Measurements from ENCODE around the gene TRPM2. TPM values are rescaled to one million over a fixed set of nuclear protein-coding genes. Genes with fewer than 3 reads are reported as not detected.
"Not testable (repeated sequence)": the region's sequence is repeated elsewhere in the genome, so short reads cannot be mapped to it uniquely, and the experiment has no call there.

TRPM2 gene
- total RNA-seq, 3 donors from 2014 or later (not counting 1 experiment from before 2014, with no cell fraction given) = 21.7 to 70.5 (median 25.2) TPM

DNA sequence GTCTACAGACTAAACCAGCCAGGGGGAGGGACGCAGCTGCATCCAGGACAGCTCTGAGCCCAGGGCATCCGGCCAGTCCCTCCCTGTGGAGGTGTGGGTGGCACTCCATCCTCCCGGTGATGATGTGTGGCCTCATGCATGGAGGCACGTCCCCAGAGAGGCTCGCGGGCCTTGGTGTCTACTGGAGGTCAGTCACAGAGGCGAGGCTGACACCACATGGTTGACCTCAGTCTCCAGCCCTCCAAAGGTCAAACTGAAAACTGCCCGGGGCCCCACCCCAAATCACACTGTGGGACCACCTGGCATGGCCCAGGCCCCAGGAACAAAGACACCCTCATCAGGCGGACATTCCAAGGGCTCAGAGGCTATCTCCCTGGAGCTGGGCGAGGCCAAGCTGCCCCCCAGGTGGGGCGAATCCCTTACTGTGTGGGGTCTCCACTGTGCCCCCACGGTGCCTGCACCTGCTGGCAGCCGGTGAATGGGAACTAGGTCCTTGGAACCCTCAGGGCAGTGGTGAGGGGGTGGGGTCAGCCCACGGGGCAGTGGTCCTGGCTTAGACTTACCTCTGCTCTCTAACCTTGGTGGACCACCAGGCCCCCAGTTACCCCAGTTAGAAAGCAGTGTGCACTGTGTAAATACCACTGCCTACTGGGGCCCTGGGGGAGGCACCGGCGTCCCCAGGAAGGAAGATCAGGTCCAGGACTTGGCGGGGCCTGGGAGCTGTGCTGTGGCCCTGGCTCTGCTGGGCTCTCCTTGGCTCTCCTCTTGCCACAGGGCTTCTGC, 49.1 kb downstream of the TRPM2 start:
- 92% methylated on average over 17 of the region's 17 CpGs for WGBS (ENCODE audit: insufficient coverage)
- no peaks in the 10 kb centered on the region for H3K9me3 Mint-ChIP-seq
- H3K4me3 ChIP-seq (ENCODE audit: low read length) = no peak overlapping the region
- H3K27ac Mint-ChIP-seq = no peak overlapping the region
- H3K36me3 Mint-ChIP-seq = no peaks in the 10 kb centered on the region
- intact Hi-C loops (cut with micrococcal nuclease) = no loop called here
- H3K4me1 ChIP-seq (ENCODE audit: control insufficient read depth, insufficient read depth, low read length) = no peaks in the 10 kb centered on the region
- H3K4me1 Mint-ChIP-seq = peaks cover 0 to 4% of the 10 kb centered on the region in 2 donors
- H3K27ac ChIP-seq (ENCODE audit: low read length) = no peak overlapping the region
- peaks cover 21% of the 10 kb centered on the region for H3K36me3 ChIP-seq (ENCODE audit: control insufficient read depth, insufficient read depth, low read length)
- no peaks in the 10 kb centered on the region for H3K27me3 Mint-ChIP-seq (ENCODE audit: low read depth in 2 of 2)
- no peak for DNase-seq
- no peak overlapping the region for H3K4me3 Mint-ChIP-seq
- no peaks in the 10 kb centered on the region for H3K9me3 ChIP-seq (ENCODE audit: control insufficient read depth, insufficient read depth, low read length)
- TF ChIP-seq, protein P1, sequence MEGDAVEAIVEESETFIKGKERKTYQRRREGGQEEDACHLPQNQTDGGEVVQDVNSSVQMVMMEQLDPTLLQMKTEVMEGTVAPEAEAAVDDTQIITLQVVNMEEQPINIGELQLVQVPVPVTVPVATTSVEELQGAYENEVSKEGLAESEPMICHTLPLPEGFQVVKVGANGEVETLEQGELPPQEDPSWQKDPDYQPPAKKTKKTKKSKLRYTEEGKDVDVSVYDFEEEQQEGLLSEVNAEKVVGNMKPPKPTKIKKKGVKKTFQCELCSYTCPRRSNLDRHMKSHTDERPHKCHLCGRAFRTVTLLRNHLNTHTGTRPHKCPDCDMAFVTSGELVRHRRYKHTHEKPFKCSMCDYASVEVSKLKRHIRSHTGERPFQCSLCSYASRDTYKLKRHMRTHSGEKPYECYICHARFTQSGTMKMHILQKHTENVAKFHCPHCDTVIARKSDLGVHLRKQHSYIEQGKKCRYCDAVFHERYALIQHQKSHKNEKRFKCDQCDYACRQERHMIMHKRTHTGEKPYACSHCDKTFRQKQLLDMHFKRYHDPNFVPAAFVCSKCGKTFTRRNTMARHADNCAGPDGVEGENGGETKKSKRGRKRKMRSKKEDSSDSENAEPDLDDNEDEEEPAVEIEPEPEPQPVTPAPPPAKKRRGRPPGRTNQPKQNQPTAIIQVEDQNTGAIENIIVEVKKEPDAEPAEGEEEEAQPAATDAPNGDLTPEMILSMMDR (IDR thresholded peaks at IDR 0.05) = no peak
- ATAC-seq = no peak
- H3K27me3 ChIP-seq (ENCODE audit: control insufficient read depth, insufficient read depth, low read length) = no peaks in the 10 kb centered on the region

DNA sequence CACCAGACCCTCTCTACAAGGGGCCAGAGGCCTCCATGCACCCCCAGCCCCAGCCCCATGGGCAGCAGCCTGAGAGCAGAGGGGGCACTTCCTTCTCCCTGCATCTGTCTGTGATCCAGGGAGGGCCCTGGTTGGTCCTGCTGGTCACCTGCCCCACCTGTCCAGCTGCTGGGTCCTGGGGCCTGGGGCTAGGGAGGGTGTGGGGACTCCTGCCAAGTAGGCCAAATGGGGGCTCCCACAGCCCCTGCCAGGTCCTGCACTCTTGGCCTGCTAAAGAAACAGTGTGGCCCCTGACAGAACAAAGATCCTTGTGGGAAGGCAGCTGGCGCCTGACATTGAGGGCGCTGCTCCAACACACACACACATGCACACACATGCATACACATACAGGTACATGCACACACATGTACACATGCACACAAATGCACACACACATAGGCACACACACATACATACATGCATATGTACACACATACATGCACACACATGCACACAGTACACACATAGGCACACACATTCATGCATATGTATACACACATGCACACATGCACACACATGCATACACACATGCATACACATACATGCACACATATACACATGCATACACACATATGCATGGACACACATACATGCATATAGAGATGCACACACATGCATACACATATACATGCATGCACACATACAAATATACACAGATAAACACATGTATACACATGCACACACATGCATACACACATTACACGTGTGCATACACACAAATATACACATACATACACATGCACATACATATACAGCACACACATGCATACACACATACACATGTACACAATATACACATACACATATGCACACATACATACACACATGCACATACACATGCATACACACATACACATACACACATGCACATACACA, 49.9 kb downstream of the TRPM2 start:
- Mint-ChIP-seq H3K4me1 (peaks cover 0 to 4% of the 10 kb centered on the region in 2 donors), H3K36me3 (no peaks in the 10 kb centered on the region)
- 93% methylated on average over 3 of the region's 3 CpGs for WGBS (ENCODE audit: insufficient coverage)

DNA sequence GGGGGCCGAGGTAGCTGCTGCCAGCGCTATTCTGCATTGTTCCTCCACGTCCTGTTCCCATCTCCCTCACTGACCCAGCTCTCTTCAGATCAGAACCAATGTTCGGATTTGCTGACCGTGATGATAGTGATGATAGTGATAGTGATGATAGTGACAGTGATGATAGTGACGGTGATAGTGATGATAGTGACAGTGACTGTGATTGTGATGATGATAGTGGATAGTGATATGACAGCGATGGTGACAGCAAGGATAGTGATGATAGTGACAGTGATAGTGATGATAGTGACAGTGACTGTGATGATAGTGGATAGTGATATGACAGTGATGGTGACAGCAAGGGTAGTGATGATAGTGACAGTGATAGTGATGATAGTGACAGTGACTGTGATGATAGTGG, 51.1 kb downstream of the TRPM2 start:
- H3K4me3 ChIP-seq (ENCODE audit: low read length); intact Hi-C loops (cut with micrococcal nuclease); DNase-seq; H3K9me3 ChIP-seq (ENCODE audit: control insufficient read depth, insufficient read depth, low read length); ATAC-seq; H3K27me3 ChIP-seq (ENCODE audit: control insufficient read depth, insufficient read depth, low read length); H3K27ac Mint-ChIP-seq; H3K36me3 Mint-ChIP-seq; H3K27ac ChIP-seq (ENCODE audit: low read length); H3K9me3 Mint-ChIP-seq; H3K27me3 Mint-ChIP-seq (ENCODE audit: low read depth in 2 of 2); H3K4me3 Mint-ChIP-seq; H3K4me1 Mint-ChIP-seq; H3K4me1 ChIP-seq (ENCODE audit: control insufficient read depth, insufficient read depth, low read length): not testable (repeated sequence)
- WGBS (ENCODE audit: insufficient coverage) = 97% methylated on average over 7 of the region's 7 CpGs
- H3K36me3 ChIP-seq (ENCODE audit: control insufficient read depth, insufficient read depth, low read length) = peaks cover 15% of the 10 kb centered on the region

More for the DNA sequence above, 49.9 kb downstream of the TRPM2 start:
- no peaks in the 10 kb centered on the region for H3K27me3 ChIP-seq (ENCODE audit: control insufficient read depth, insufficient read depth, low read length)
- peak in 1 of 3 donors; percentile 30 for ATAC-seq
- Mint-ChIP-seq H3K27ac (no peak overlapping the region), H3K4me3 (no peak overlapping the region), H3K9me3 (no peaks in the 10 kb centered on the region), H3K27me3 (ENCODE audit: low read depth in 2 of 2) (no peaks in the 10 kb centered on the region)
- no peak overlapping the region for H3K27ac ChIP-seq (ENCODE audit: low read length)
- H3K9me3 ChIP-seq (ENCODE audit: control insufficient read depth, insufficient read depth, low read length) = no peaks in the 10 kb centered on the region
- no peak overlapping the region for H3K4me3 ChIP-seq (ENCODE audit: low read length)
- TF ChIP-seq, protein P1 (IDR thresholded peaks at IDR 0.05) = no peak
- H3K36me3 ChIP-seq (ENCODE audit: control insufficient read depth, insufficient read depth, low read length) = peaks cover 22% of the 10 kb centered on the region
- H3K4me1 ChIP-seq (ENCODE audit: control insufficient read depth, insufficient read depth, low read length) = no peaks in the 10 kb centered on the region
- no peak for DNase-seq
- intact Hi-C loops (cut with micrococcal nuclease) = no loop called here
